ENCODE measurements around the gene ZNRF3.
"Not testable (repeated sequence)": the region's sequence is repeated elsewhere in the genome, so short reads cannot be mapped to it uniquely, and the experiment has no call there.

Gene ZNRF3

GRCh38 chr22:28935713-28936112 lies 52.3 kb downstream of the ZNRF3 start:
- no peak for DNase-seq

DNA sequence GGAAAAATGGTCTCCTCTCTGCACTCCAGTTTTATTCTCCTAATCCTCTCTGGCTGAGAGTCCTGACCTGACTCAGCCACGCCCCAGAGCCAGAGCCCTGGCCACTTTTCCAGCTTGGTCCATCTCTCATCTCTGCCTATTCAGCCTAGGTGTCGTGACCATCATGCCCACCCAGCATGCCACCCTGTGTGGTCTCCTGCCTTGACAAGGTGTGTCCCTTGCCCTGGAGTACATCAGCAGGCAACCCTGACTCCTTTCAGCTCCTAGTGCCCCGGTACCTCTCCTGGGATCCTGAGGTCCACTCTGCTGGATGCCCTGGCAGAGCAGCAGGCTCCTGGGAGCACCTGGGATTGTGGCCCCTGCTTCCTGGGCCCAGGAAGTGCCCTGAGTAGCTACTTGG lies 52.8 kb downstream of the ZNRF3 start:
- no peak for DNase-seq

- DNase-seq = no peak
Observed at GRCh38 chr22:28937206-28938025, 54.0 kb downstream of the ZNRF3 start.

GRCh38 chr22:28938286-28938833 lies 55.0 kb downstream of the ZNRF3 start:
- no peak for DNase-seq

- no peak for DNase-seq
Observed at GRCh38 chr22:28939394-28939793, 56.0 kb downstream of the ZNRF3 start.

GRCh38 chr22:28939932-28940331 lies 56.6 kb downstream of the ZNRF3 start:
- no peak for DNase-seq

GRCh38 chr22:28940441-28940840 lies 57.1 kb downstream of the ZNRF3 start:
- DNase-seq = no peak

DNA sequence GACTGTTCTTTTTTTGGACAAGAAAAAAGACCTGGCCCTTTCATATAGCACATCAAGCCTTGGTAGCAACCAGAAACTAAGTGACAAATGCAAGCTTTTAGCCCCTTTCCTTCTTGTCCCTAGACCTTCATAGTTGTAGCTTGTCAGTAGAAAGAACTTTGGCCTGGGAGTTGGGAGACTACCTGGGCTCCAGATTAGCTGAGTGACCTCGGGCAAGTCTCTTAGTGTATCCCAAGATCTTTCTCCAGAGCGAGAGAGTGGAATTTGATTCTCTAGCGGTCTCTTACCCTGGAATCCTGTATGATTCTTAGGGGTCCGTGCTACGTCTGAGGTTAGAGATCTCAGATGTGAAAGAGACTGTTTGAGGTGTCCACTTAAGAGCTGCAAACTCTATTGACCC lies 59.0 kb downstream of the ZNRF3 start:
- DNase-seq = no peak

- no peak for DNase-seq
Observed at GRCh38 chr22:28942801-28943500, 59.6 kb downstream of the ZNRF3 start.

DNA sequence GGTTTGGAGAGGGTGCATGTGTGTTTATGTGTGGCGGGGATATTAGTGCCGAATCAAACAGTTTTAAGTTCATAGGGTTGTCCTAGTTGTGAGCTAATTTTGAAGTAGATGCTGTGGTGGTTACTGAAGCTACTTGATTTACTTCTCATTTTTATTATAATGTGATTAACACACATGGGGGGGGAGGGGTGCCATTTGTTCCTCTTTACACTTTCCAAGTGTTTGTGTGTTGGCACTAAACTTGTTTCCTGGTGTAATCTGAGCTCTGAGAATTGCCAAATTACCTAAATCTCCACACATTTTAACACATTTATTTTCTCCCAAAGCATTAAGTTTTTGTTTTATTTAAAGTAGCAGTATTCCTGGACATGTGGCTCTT lies 60.1 kb downstream of the ZNRF3 start:
- DNase-seq = no peak

DNA sequence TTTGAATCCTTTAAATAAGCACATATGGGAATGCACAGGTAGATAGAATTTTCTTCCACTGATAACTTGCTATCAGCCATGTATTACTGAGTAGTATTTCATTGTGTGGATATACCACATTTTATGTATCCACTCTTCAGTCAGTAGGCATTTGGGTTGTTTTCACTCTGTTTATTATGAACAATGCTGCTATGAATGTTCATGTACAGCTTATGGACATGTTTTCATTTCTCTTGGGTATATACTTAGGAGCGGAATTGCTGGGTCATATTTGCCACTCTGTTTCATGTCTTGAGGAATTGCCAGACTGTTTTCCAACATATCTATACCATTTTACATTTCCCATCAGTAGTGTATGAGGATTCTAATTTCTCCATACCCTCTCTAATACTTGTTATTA lies 63.8 kb downstream of the ZNRF3 start:
- DNase-seq = no peak

DNA sequence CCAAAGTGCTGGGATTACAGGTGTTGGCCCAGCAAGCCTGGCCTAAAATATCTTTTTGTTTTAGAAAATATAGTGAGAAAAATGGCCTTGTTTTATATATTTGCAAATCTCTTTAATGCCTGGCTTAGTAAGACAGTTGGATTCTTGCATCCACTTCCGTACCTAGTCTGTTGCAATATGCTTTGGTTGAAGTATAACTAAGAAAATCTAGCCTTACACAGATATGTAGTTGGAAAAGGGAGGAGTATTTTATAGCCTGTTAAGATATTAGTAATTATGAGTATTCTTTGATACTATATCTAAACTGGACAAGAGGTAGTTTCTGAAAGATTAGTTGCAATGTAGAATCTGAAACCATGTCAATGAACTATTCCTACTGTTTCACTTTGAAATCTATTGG lies 65.1 kb downstream of the ZNRF3 start:
- no peak for DNase-seq

- DNase-seq = not testable (repeated sequence)
Observed at GRCh38 chr22:28948860-28949551, 65.6 kb downstream of the ZNRF3 start.

- DNase-seq = no peak
Observed at GRCh38 chr22:28949788-28950187, 66.4 kb downstream of the ZNRF3 start.

DNA sequence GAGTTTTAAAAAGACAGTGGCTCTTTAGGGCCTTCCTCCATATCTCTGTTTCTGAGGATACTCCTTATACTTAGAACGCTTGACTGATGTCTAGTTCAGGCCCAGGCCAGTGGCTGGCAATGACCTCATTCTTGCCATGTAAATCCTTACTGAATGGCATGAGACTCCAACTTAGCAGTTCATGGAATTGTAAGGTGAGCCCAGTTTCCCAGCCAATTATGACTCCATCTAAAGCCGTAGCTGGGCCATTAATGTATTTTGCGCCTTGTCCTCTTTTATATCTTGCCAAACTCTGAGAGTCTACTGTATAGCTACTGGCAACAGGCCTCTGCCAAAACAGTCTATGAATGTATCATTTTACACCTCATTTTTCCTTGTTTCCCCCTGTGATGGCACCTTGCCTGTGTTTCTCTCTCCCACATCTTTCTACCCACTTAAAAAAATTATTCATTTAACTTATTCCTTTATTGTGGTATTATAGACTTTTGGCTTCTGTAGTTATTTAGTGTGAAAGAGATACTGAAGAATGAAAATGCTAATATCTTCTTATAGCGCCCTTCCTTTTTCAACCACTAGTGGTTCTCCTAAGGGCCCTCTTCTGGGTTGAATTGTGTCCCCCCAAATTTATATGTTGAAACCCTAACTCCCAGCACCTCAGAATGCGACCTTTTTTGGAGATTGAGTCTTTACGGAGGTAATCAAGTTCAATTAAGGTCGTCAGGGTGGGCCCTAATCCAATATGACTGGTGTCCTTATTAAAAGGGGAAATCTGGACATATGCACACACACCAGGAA lies 67.4 kb downstream of the ZNRF3 start:
- DNase-seq = no peak

GRCh38 chr22:28951530-28951929 lies 68.2 kb downstream of the ZNRF3 start:
- DNase-seq = no peak

- no peak for DNase-seq
Observed at GRCh38 chr22:28951969-28952521, 68.7 kb downstream of the ZNRF3 start.

DNA sequence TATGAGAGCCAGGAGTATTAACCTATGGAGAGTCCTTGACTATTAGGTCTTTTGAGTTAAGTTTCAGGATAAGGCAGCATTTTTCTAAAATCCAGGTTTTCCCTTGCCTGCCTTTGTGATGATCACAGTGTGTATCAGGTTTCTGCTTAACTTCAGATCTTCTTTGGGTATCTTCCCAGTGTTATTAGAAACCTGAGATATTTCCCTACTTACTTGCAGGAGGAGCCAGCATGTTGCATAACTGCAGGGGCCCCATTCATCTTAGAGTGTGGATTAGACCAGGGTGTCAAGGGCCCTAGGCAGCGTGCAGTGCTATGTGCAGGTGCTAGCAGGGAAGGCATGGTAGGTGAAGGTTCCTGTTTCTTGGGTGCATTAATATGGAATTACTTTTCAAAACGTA lies 69.5 kb downstream of the ZNRF3 start:
- no peak for DNase-seq

- no peak for DNase-seq
Observed at GRCh38 chr22:28953403-28953802, 70.0 kb downstream of the ZNRF3 start.

DNA sequence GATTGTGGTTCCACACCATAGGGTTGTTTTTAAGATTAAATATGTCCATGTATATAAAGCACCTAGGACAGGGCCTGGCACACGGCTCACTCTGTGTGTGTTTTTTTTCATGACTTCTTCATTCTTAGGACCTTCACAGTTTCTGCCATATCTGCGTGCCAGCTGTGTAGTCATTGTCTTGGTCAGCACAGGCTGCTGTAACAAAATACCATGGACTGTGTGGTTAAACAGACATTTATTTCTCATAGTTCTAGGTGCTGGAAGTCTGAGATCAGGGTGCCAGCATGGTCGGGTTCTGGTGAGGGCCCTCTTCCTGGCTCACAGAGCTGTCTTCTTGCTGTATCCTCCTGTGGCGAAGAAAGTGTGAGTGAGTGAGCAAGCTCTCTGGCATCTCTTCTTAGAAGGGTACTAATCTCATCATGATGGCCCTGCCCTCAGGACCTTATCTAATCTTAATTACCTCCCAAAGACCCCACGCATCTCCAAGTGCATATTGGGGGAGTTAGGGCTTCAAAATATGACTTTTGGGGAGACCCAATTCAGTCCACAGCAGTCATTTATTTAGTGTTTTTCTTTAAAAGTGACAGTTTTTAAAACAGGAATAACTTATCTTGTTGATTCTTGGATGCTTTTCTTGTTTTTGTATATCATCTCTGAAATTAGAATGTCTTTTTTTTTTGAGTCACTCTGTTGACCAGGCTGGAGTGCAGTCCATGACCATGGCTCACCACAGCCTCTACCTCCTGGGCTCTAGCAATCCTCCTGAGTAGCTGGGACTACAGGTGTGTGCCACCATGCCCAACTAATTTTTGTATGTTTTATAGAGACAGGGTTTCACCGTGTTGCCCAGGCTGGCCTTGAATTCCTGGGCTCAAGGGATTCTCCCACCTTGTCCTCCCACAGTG lies 70.9 kb downstream of the ZNRF3 start:
- DNase-seq = no peak

GRCh38 chr22:28955817-28956216 lies 72.4 kb downstream of the ZNRF3 start:
- no peak for DNase-seq

Data from NCI-H526 treated with DMSO at 0.1 percent for 48 hours (cell line).